Mesenchymal stem cell (in vitro differentiated cells and primary cell): ENCODE data around the gene FHOD1.

Source experiments
- DNase-seq: peaks from one replicate; pipeline ENCODE4 v3.0.0-alpha.2; 2013
- H2AFZ ChIP-seq: one replicate; pipeline ENCODE4 v1.6.1; 2013; ENCODE audit warnings: low read depth, mild to moderate bottlenecking, control low read depth, inconsistent platforms, low read length, moderate library complexity
- H2AK5ac ChIP-seq: 2 replicates; pipeline ENCODE4 v1.6.1; 2013; ENCODE audit warnings: low read length, moderate library complexity, mild to moderate bottlenecking, inconsistent platforms; ENCODE audit not compliant: severe bottlenecking
- H2BK120ac ChIP-seq: one replicate; pipeline ENCODE4 v1.6.1; 2013; ENCODE audit warnings: low read depth, mild to moderate bottlenecking, inconsistent platforms, low read length, moderate library complexity
- H2BK12ac ChIP-seq, 2 experiments: one replicate each; pipeline ENCODE4 v1.6.1; 2013; ENCODE audit warnings: inconsistent platforms in 2 of 2, low read length in 2 of 2, mild to moderate bottlenecking in 2 of 2, moderate library complexity in 2 of 2, control low read depth in 1 of 2
- H2BK15ac ChIP-seq: one replicate; pipeline ENCODE4 v1.6.1; 2013; ENCODE audit warnings: mild to moderate bottlenecking, low read depth, inconsistent platforms; ENCODE audit not compliant: poor library complexity, severe bottlenecking
- H2BK5ac ChIP-seq: 2 replicates; pipeline ENCODE4 v1.6.1; 2013; ENCODE audit warnings: low read depth, mild to moderate bottlenecking, low read length, control low read depth, inconsistent platforms; ENCODE audit not compliant: poor library complexity, severe bottlenecking
- H3K14ac ChIP-seq, 2 experiments: one replicate each; pipeline ENCODE4 v1.6.1; 2013; ENCODE audit warnings: inconsistent platforms in 2 of 2, low read length in 2 of 2, control low read depth in 1 of 2, mild to moderate bottlenecking in 1 of 2, moderate library complexity in 1 of 2
- H3K18ac ChIP-seq, 2 experiments: one replicate each; pipeline ENCODE4 v1.6.1; 2013; ENCODE audit warnings: inconsistent platforms in 2 of 2, low read length in 2 of 2, control low read depth in 1 of 2, low read depth in 1 of 2, mild to moderate bottlenecking in 1 of 2
- H3K23ac ChIP-seq, 2 experiments: one replicate each; pipeline ENCODE4 v1.6.1; 2013; ENCODE audit warnings: inconsistent platforms in 2 of 2, low read length in 2 of 2, mild to moderate bottlenecking in 2 of 2, moderate library complexity in 2 of 2, control low read depth in 1 of 2
- H3K27ac ChIP-seq: 2 replicates; pipeline ENCODE4 v1.5.1; 2013; ENCODE audit warnings: mild to moderate bottlenecking, moderate library complexity, low read length, control low read depth, inconsistent platforms; ENCODE audit not compliant: poor library complexity, severe bottlenecking
- H3K27me3 ChIP-seq, 2 experiments: 2 replicates each; pipeline versions ENCODE4 v1.6.1 to v1.7.0; 2013; ENCODE audit warnings: low read length in 2 of 2, mild to moderate bottlenecking in 2 of 2, moderate library complexity in 2 of 2, control low read depth in 1 of 2, inconsistent platforms in 1 of 2; ENCODE audit not compliant: control insufficient read depth in 1 of 2, insufficient read depth in 1 of 2
- H3K36me3 ChIP-seq, 2 experiments: 2 replicates each; pipeline versions ENCODE4 v1.6.1 to v1.7.0; 2013; ENCODE audit warnings: low read length in 2 of 2, control low read depth in 1 of 2, inconsistent platforms in 1 of 2, low read depth in 1 of 2, mild to moderate bottlenecking in 1 of 2; ENCODE audit not compliant: insufficient read depth in 2 of 2, control insufficient read depth in 1 of 2
- H3K4ac ChIP-seq, 2 experiments: one replicate each; pipeline ENCODE4 v1.6.1; 2013; ENCODE audit warnings: inconsistent platforms in 2 of 2, low read length in 2 of 2, mild to moderate bottlenecking in 2 of 2, moderate library complexity in 2 of 2, control low read depth in 1 of 2, low read depth in 1 of 2
- H3K4me1 ChIP-seq: 2 replicates; pipeline ENCODE4 v1.6.1; 2013; ENCODE audit warnings: low read depth, low read length, control low read depth; ENCODE audit not compliant: control insufficient read depth, insufficient read depth
- H3K4me2 ChIP-seq: 2 replicates; pipeline ENCODE4 v1.6.1; 2013; ENCODE audit warnings: low read length, mild to moderate bottlenecking, inconsistent platforms; ENCODE audit not compliant: poor library complexity, severe bottlenecking
- H3K4me3 ChIP-seq, 2 experiments: 2 replicates each; pipeline versions ENCODE4 v1.5.1 to v1.7.0; 2013; ENCODE audit warnings: low read length in 2 of 2, mild to moderate bottlenecking in 2 of 2, control low read depth in 1 of 2, low read depth in 1 of 2; ENCODE audit not compliant: insufficient read depth in 1 of 2
- H3K79me1 ChIP-seq: replicated peaks from 2 replicates; pipeline ENCODE4 v1.6.1; 2013; ENCODE audit warnings: mild to moderate bottlenecking, control low read depth, low read length, inconsistent platforms; ENCODE audit not compliant: poor library complexity, severe bottlenecking
- H3K9ac ChIP-seq: 2 replicates; pipeline ENCODE4 v1.7.0; 2013; ENCODE audit warnings: mild to moderate bottlenecking, low read length, moderate library complexity
- H3K9me3 ChIP-seq: 2 replicates; pipeline ENCODE4 v1.7.0; 2013; ENCODE audit warnings: mild to moderate bottlenecking, low read length; ENCODE audit not compliant: control insufficient read depth
- H4K8ac ChIP-seq: one replicate; pipeline ENCODE4 v1.6.1; 2013; ENCODE audit warnings: inconsistent platforms, mild to moderate bottlenecking, low read length, moderate library complexity
- H4K91ac ChIP-seq: one replicate; pipeline ENCODE4 v1.6.1; 2013; ENCODE audit warnings: mild to moderate bottlenecking, low read length, inconsistent platforms
- WGBS: methylation state at CpG from one replicate; pipeline ENCODE4 v1.1.7; 2013; ENCODE audit warnings: mixed read lengths; 5-methylcytosine and 5-hydroxymethylcytosine counted together

FHOD1 gene

GRCh38 chr16:67248401-67249177 lies 1.3 kb upstream of the FHOD1 start, which contains the start of gene SLC9A5:
TSS of gene SLC9A5 (plus strand) at chr16:67248979. CDS start at chr16:67249015, 36 bp downstream.
- WGBS, result under 1% methylated on average over 73 of the region's 75 CpGs
- Histone ChIP-seq H3K4ac (peak within 1 kb of the TSS; percentile 9 to 37), H3K4me3 (peak within 1 kb of the TSS; percentile 69 to 87), H3K9me3 (no peaks in the 10 kb centered on the region), H4K8ac (peak within 1 kb of the TSS; percentile 92), H3K14ac (peak within 1 kb of the TSS in 1 of 2 experiments; percentile 69), H3K27me3 (peaks cover 0 to 9% of the 10 kb centered on the region in 2 experiments), H3K23ac (peak within 1 kb of the TSS in 1 of 2 experiments; percentile 78), H3K9ac (peak within 1 kb of the TSS; percentile 86), H3K18ac (peak within 1 kb of the TSS; percentile 88 to 94), H2AK5ac (peak within 1 kb of the TSS; percentile 24), H2BK15ac (peak within 1 kb of the TSS; percentile 94), H2BK12ac (peak within 1 kb of the TSS in 1 of 2 experiments; percentile 81), H4K91ac (peak within 1 kb of the TSS; percentile 92), H3K4me1 (peaks cover 46% of the 10 kb centered on the region), H2BK5ac (no peak within 1 kb of the TSS), H3K79me1 (peaks cover 4% of the 10 kb centered on the region), H3K36me3 (peaks cover 8 to 13% of the 10 kb centered on the region in 2 experiments), H3K27ac (no peak within 1 kb of the TSS), H3K4me2 (peak within 1 kb of the TSS; percentile 96), H2AFZ (peak within 1 kb of the TSS; percentile 84), H2BK120ac (peak within 1 kb of the TSS; percentile 95)
- DNase-seq, result peak; percentile 41

DNA sequence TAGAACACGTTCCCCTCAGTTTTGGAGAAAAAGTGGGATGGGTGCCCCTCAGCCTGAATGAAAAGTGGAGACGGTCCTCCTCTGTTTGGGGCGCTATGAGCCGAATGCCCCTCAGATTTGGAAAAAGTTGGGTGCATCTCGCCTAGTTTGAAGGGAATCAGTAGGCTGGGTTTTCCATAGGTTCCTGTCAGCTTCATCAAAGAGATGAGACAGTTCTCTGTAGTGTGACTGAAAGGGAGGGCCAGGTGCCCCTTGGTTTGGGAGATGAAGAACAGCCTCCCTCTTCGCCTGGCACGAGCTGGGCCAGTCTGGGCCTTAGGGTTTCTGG lies 756 bp upstream of the FHOD1 start:
- Histone ChIP-seq H2BK120ac (peak overlapping the region; percentile 95), H3K4ac (peak overlapping the region; percentile 9 to 29), H3K14ac (peak overlapping the region in 1 of 2 experiments; percentile 69), H3K9ac (peak overlapping the region; percentile 86), H3K9me3 (no peaks in the 10 kb centered on the region), H2BK12ac (peak overlapping the region in 1 of 2 experiments; percentile 81), H4K8ac (peak overlapping the region; percentile 92), H3K36me3 (peaks cover 8 to 9% of the 10 kb centered on the region in 2 experiments), H2BK5ac (no peak overlapping the region), H3K23ac (peak overlapping the region in 1 of 2 experiments; percentile 67), H2AK5ac (no peak overlapping the region), H4K91ac (no peak overlapping the region), H3K4me3 (peak overlapping the region; percentile 69 to 87), H3K4me2 (peak overlapping the region; percentile 96), H3K18ac (peak overlapping the region; percentile 88 to 94), H3K27ac (no peak overlapping the region), H3K4me1 (peaks cover 48% of the 10 kb centered on the region), H3K27me3 (peaks cover 0 to 9% of the 10 kb centered on the region in 2 experiments), H2BK15ac (peak overlapping the region; percentile 94), H2AFZ (peak overlapping the region; percentile 84), H3K79me1 (peaks cover 4% of the 10 kb centered on the region)
- peak; percentile 35 for DNase-seq
- 18% methylated on average over 7 of the region's 7 CpGs for WGBS

DNA sequence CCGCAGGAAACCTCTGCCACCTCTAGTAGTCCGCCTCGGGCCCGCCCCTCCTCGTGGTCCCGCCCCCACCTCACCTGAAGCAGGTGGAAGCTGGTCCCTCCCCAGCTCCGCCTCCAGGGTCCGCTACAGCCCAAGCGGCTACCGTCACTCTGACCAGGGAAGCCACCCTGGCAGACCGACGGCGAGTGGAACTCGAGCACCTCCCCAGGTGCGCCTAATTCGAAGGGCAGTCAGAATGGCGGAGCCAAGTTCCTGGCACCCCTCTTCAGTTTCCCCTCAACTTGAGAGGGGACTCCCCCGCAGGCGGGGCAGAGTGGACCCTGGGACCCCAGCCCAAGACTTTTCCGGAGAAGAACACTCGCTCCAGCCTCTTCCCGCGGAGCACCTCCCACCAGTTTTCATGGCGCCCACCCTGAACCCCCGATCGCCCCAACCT lies 507 bp downstream of the FHOD1 start:
- Histone ChIP-seq H3K79me1 (peaks cover 6% of the 10 kb centered on the region), H4K8ac (peak overlapping the region; percentile 83), H3K36me3 (peaks cover 7 to 10% of the 10 kb centered on the region in 2 experiments), H3K9me3 (no peaks in the 10 kb centered on the region), H2BK12ac (peak overlapping the region; percentile 59 to 84), H3K27ac (peak overlapping the region; percentile 94), H3K4me3 (peak overlapping the region; percentile 84 to 94), H2BK5ac (peak overlapping the region; percentile 20), H2BK120ac (peak overlapping the region; percentile 96), H3K18ac (peak overlapping the region; percentile 67 to 92), H2BK15ac (peak overlapping the region; percentile 82), H3K4ac (peak overlapping the region; percentile 83 to 91), H3K4me1 (peaks cover 54% of the 10 kb centered on the region), H2AFZ (no peak overlapping the region), H3K23ac (no peak overlapping the region), H3K9ac (peak overlapping the region; percentile 91), H3K4me2 (peak overlapping the region; percentile 94), H4K91ac (peak overlapping the region; percentile 57), H3K27me3 (peaks cover 0 to 9% of the 10 kb centered on the region in 2 experiments), H3K14ac (peak overlapping the region in 1 of 2 experiments; percentile 73), H2AK5ac (peak overlapping the region; percentile 16)
- DNase-seq, result no peak
- WGBS, result 1% methylated on average over 26 of the region's 26 CpGs
